Measurements from ENCODE around the gene SLC16A12. TPM values are rescaled to one million over a fixed set of nuclear protein-coding genes. Genes with fewer than 3 reads are reported as not detected.

The SLC16A12 gene
- total and polyA plus RNA-seq, 12 donors = 1.8 to 3.6 (median 2.7) TPM

GRCh38 chr10:89537364-89537763 lies 2.0 kb upstream of the SLC16A12 start:
- ATAC-seq = no peak
- Histone ChIP-seq H3K36me3 (no peaks in the 10 kb centered on the region), H3K27ac (no peak overlapping the region), H3K27me3 (peaks cover 0 to 65% (median 17%) of the 10 kb centered on the region in 7 donors), H3K4me3 (no peak overlapping the region), H3K4me1 (peaks cover 0 to 11% (median 4%) of the 10 kb centered on the region in 9 donors), H3K9me3 (no peaks in the 10 kb centered on the region)
- TF ChIP-seq CTCF (IDR thresholded peaks at IDR 0.05) = no peak
- DNase-seq = no peak
- 73 to 81% methylated on average over 1 of the region's 1 CpG for WGBS, 2 donors
- intact Hi-C loops (cut with DNase I) = no loop called here

DNA sequence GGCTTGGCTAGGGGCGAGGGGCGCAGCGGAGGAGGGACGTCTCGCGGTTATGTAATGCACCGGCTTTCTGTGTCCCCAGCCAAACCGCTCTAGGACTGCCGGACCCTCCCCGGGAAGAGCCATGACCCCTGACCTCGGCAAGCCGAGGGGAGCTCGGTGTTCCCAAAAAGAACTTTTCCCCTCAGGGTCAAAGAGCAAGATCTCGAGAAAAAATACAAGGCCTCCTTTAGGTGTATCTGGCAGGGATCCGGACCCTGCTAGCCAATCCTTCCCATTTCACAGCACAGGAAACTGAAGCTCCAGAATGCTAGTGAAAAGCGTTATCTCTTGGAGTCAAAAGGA lies 590 bp upstream of the SLC16A12 start:
- Histone ChIP-seq H3K36me3 (no peaks in the 10 kb centered on the region), H3K9me3 (no peaks in the 10 kb centered on the region), H3K27me3 (peaks cover 0 to 78% (median 19%) of the 10 kb centered on the region in 7 donors), H3K4me3 (peak overlapping the region in 9 of 10 donors; percentile 44 to 68 (median 62)), H3K4me1 (peaks cover 0 to 11% (median 4%) of the 10 kb centered on the region in 9 donors), H3K27ac (peak overlapping the region; percentile 5 to 85 (median 69))
- DNase-seq (no peak), ATAC-seq (peak in 1 of 8 donors; percentile 54)
- TF ChIP-seq CTCF (IDR thresholded peaks at IDR 0.05) = no peak
- 13 to 18% methylated on average over 16 of the region's 16 CpGs for WGBS, 2 donors
- intact Hi-C loops (cut with DNase I) = no loop called here

DNA sequence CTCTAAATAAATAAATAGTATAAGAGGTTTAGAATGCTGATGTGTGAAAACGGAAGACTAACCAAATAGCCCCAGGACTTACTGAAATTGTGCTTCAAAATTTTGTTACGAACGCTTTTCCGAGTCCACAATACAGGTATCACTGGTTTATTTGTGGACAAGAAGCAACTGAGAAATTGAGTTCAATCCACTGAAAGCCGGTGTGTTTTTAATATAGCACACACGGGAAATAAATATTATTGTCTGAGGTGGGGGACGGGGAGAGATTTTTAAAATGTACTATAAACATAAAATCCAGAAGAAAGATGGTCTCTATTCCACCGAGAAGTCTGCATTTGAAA lies 598 bp downstream of the SLC16A12 start:
- H3K27ac ChIP-seq = peak overlapping the region in 8 of 10 donors; percentile 63 to 85 (median 72)
- intact Hi-C loops (cut with DNase I) = no loop called here
- peak overlapping the region; percentile 43 to 68 (median 60) for H3K4me3 ChIP-seq
- H3K9me3 ChIP-seq = no peaks in the 10 kb centered on the region
- DNase-seq (no peak), ATAC-seq (no peak)
- 28 to 34% methylated on average over 8 of the region's 8 CpGs for WGBS, 2 donors
- H3K27me3 ChIP-seq = peaks cover 0 to 88% (median 19%) of the 10 kb centered on the region in 7 donors
- no peaks in the 10 kb centered on the region for H3K36me3 ChIP-seq
- TF ChIP-seq CTCF (IDR thresholded peaks at IDR 0.05) = no peak
- H3K4me1 ChIP-seq = peaks cover 0 to 11% (median 4%) of the 10 kb centered on the region in 9 donors

GRCh38 chr10:89532476-89532875 lies 2.9 kb downstream of the SLC16A12 start:
- H3K27me3 ChIP-seq = peaks cover 0 to 79% (median 19%) of the 10 kb centered on the region in 7 donors

More at GRCh38 chr10:89532476-89532875, 2.9 kb downstream of the SLC16A12 start:
- no peak for TF ChIP-seq CTCF (IDR thresholded peaks at IDR 0.05)
- intact Hi-C loops (cut with DNase I) = no loop called here
- Histone ChIP-seq H3K27ac (peak overlapping the region in 1 of 10 donors; percentile 25), H3K36me3 (no peaks in the 10 kb centered on the region), H3K9me3 (no peaks in the 10 kb centered on the region), H3K4me3 (no peak overlapping the region), H3K4me1 (peaks cover 0 to 11% (median 4%) of the 10 kb centered on the region in 9 donors)
- ATAC-seq (no peak), DNase-seq (no peak)
- 65 to 76% methylated on average over 3 of the region's 3 CpGs for WGBS, 2 donors
